Kidney (tissue), 14 donors: ENCODE data around the gene HPX. TPM values are rescaled to one million over a fixed set of nuclear protein-coding genes. Genes with fewer than 3 reads are reported as not detected.
A peak's percentile ranks its signal among the peaks of the same experiment; 100 is the strongest.

Experiments
- DNase-seq, 5 donors: peaks; one replicate each; pipeline ENCODE4 v3.0.0-alpha.2; 2013 to 2020
- FAIRE-seq: peaks from 2 replicates; lab custom pipeline; 2012; peaks lifted over from hg19 to GRCh38; lab: Jason Lieb, UNC
- H3K27ac ChIP-seq, 2 donors: one replicate each; pipeline ENCODE4 v1.7.0; 2013; ENCODE audit warnings: low read depth in 2 of 2, low read length in 2 of 2, inconsistent platforms in 1 of 2
- H3K27me3 ChIP-seq: one replicate; pipeline ENCODE4 v1.7.1; 2013; ENCODE audit warnings: low read length, inconsistent platforms; ENCODE audit not compliant: control insufficient read depth, insufficient read depth
- H3K36me3 ChIP-seq, 3 donors: one replicate each; pipeline versions ENCODE4 v1.7.0 to v1.7.1; 2013; ENCODE audit warnings: low read length in 3 of 3, control low read depth in 1 of 3, inconsistent platforms in 1 of 3; ENCODE audit not compliant: insufficient read depth in 3 of 3, control insufficient read depth in 2 of 3
- H3K4me1 ChIP-seq, 3 donors: one replicate each; pipeline versions ENCODE4 v1.7.0 to v1.7.1; 2013; ENCODE audit warnings: low read length in 3 of 3, inconsistent platforms in 1 of 3, low read depth in 1 of 3; ENCODE audit not compliant: control insufficient read depth in 2 of 3, insufficient read depth in 2 of 3
- H3K4me3 ChIP-seq, 3 donors: one replicate each; pipeline versions ENCODE4 v1.7.0 to v1.8.1; 2013; ENCODE audit warnings: low read length in 3 of 3, control low read depth in 1 of 3, inconsistent platforms in 1 of 3
- H3K9ac ChIP-seq, 3 donors: one replicate each; pipeline versions ENCODE4 v1.7.0 to v1.7.1; 2013; ENCODE audit warnings: low read length in 3 of 3, control low read depth in 1 of 3, inconsistent platforms in 1 of 3
- H3K9me3 ChIP-seq, 3 donors: one replicate each; pipeline versions ENCODE4 v1.7.0 to v1.7.1; 2013; ENCODE audit warnings: low read length in 3 of 3, control low read depth in 1 of 3, inconsistent platforms in 1 of 3; ENCODE audit not compliant: control insufficient read depth in 2 of 3, insufficient read depth in 1 of 3
- CTCF ChIP-seq: IDR thresholded peaks from 3 replicates; pipeline ENCODE4 v1.5.1; 2012; ENCODE audit warnings: mild to moderate bottlenecking, moderate library complexity, borderline replicate concordance; ENCODE audit not compliant: insufficient read depth; ENCODE audit errors: extremely low read depth
- intact Hi-C: fragments of 100-400 bp; cut with DNase I; formaldehyde crosslinking; loops from one replicate; pipeline ENCODE4 v1.11.1; 2022
- polyA plus RNA-seq: library from polyadenylated mRNA; stranded (reverse); fragments of 350-450 nt; fragmentation: Illumina TruSeq; extraction: RNeasy Lipid Tissue Mini Kit (QIAGEN cat#74804); gene quantifications from one replicate; pipeline ENCODE4 v1.2.3, GENCODE V29; 2014; ENCODE audit warnings: low read depth, low replicate concordance; ENCODE audit not compliant: insufficient read depth
- total RNA-seq: library from RNA; stranded (reverse); fragmentation: NEBNext Ultra II Directional; extraction: Animal tissue kit (Norgen Biotek cat#: 25700); gene quantifications from one replicate; pipeline ENCODE4 v1.2.1, GENCODE V29; 2021
- donor health status: control.
- donor health status: control.
- donor health status: control.
- donor health status: control.
- donor health status: control.
- donor health status: DM: yes; HTN: yes; CAD: no.
- donor health status: Normal renal cell carcinoma (clear cell type).

Gene HPX
- total and polyA plus RNA-seq, 2 donors from 2014 or later, result 0.88 to 1.3 TPM

GRCh38 chr11:6400431-6401345, 40.1 kb downstream of the HPX start:
- Histone ChIP-seq H3K4me1 (peaks cover 0 to 10% (median 0%) of the 10 kb centered on the region in 3 donors), H3K27me3 (no peaks in the 10 kb centered on the region), H3K9ac (no peak overlapping the region), H3K4me3 (no peak overlapping the region), H3K36me3 (peaks cover 2 to 15% (median 2%) of the 10 kb centered on the region in 3 donors), H3K27ac (no peak overlapping the region), H3K9me3 (no peaks in the 10 kb centered on the region)
- no peak for TF ChIP-seq CTCF
- intact Hi-C loops, result no loop called here
- FAIRE-seq (no peak), DNase-seq (no peak)

- Histone ChIP-seq H3K27ac (no peak overlapping the region), H3K4me3 (no peak overlapping the region), H3K9me3 (no peaks in the 10 kb centered on the region), H3K27me3 (no peaks in the 10 kb centered on the region), H3K9ac (no peak overlapping the region), H3K36me3 (peaks cover 2 to 9% (median 2%) of the 10 kb centered on the region in 3 donors), H3K4me1 (no peaks in the 10 kb centered on the region)
- intact Hi-C loops, result no loop called here
- FAIRE-seq, result no peak
- no peak for DNase-seq
- no peak for TF ChIP-seq CTCF
These were observed 43.2 kb downstream of the HPX start for GRCh38 chr11:6397636-6398035.

GRCh38 chr11:6397156-6397555, 43.6 kb downstream of the HPX start:
- FAIRE-seq (no peak), DNase-seq (peak in 2 of 5 donors; percentile 46 to 68)
- Histone ChIP-seq H3K36me3 (peaks cover 2 to 9% (median 2%) of the 10 kb centered on the region in 3 donors), H3K27ac (no peak overlapping the region), H3K4me3 (no peak overlapping the region), H3K9me3 (no peaks in the 10 kb centered on the region), H3K27me3 (no peaks in the 10 kb centered on the region), H3K9ac (no peak overlapping the region), H3K4me1 (no peaks in the 10 kb centered on the region)
- no peak for TF ChIP-seq CTCF
- intact Hi-C loops, result no loop called here
